SK-N-SH (cell line): Measurements from ENCODE around the gene PEPD. TPM values are rescaled to one million over a fixed set of nuclear protein-coding genes. Genes with fewer than 3 reads are reported as not detected.

Source experiments
- CTCF ChIA-PET: fragments of 300-600, 350-600 bp; formaldehyde crosslinking; extraction: SDS; loops from one replicate; lab custom pipeline; 2021; lab: Yijun Ruan, JAX
- POLR2A ChIA-PET: fragments of 350-600 bp; sonication (Branson Sonifier 250); formaldehyde crosslinking; extraction: SDS; loops from one replicate; lab custom pipeline; 2020; ENCODE audit warnings: antibody characterized with exemption, inconsistent platforms; lab: Yijun Ruan, JAX
- DNase-seq: peaks from one replicate; pipeline ENCODE4 v3.0.0; 2012
- H2AFZ ChIP-seq: fragments of 200-600 bp; sonication (generic); 2 replicates; pipeline ENCODE4 v1.8.1; 2016; ENCODE audit warnings: antibody characterized with exemption, mild to moderate bottlenecking, low read depth
- H3F3A ChIP-seq: fragments of 200-600 bp; sonication (generic); replicated peaks from 2 replicates; pipeline ENCODE3; 2016; ENCODE audit warnings: antibody characterized with exemption, mild to moderate bottlenecking; ENCODE audit not compliant: insufficient read depth
- H3K27ac ChIP-seq, 2 experiments: fragments of 200-500 bp in 1 of 2; fragments of 200-600 bp in 1 of 2; sonication (Bioruptor generic) in 1 of 2; sonication (generic), shearing (Covaris generic) in 1 of 2; 2 replicates each; pipeline versions ENCODE4 v1.5.1 to v1.6.1; 2014 to 2016; ENCODE audit warnings: low read depth in 2 of 2, inconsistent platforms in 1 of 2, low read length in 1 of 2, mild to moderate bottlenecking in 1 of 2, mixed read lengths in 1 of 2
- H3K27me3 ChIP-seq: fragments of 200-600 bp; sonication (generic), shearing (Covaris generic); 2 replicates; pipeline ENCODE4 v1.6.1; 2016; ENCODE audit warnings: mixed run types; ENCODE audit not compliant: insufficient read depth
- H3K36me3 ChIP-seq, 2 experiments: fragments of 200-500 bp in 1 of 2; fragments of 200-600 bp in 1 of 2; sonication (Bioruptor generic) in 1 of 2; sonication (generic) in 1 of 2; replicated peaks in 1 of 2; 2 replicates each; pipeline versions ENCODE3 to v1.5.1; 2014 to 2016; ENCODE audit warnings: low read length in 1 of 2, mild to moderate bottlenecking in 1 of 2; ENCODE audit not compliant: insufficient read depth in 2 of 2, control insufficient read depth in 1 of 2
- H3K4me1 ChIP-seq, 2 experiments: fragments of 200-500 bp in 1 of 2; fragments of 200-600 bp in 1 of 2; sonication (Bioruptor generic) in 1 of 2; sonication (generic), shearing (Covaris generic) in 1 of 2; 2 replicates each; pipeline versions ENCODE4 v1.5.1 to v1.6.1; 2014 to 2016; ENCODE audit warnings: low read depth in 1 of 2, low read length in 1 of 2, mixed run types in 1 of 2; ENCODE audit not compliant: insufficient read depth in 2 of 2, control insufficient read depth in 1 of 2
- H3K4me2 ChIP-seq: fragments of 200-600 bp; sonication (generic), shearing (Covaris generic); 2 replicates; pipeline ENCODE4 v1.6.1; 2017; ENCODE audit warnings: mixed run types
- H3K4me3 ChIP-seq, 2 experiments: fragments of 200-500 bp in 1 of 2; fragments of 200-600 bp in 1 of 2; sonication (Bioruptor generic) in 1 of 2; sonication (generic), shearing (Covaris generic) in 1 of 2; 2 replicates each; pipeline versions ENCODE4 v1.5.1 to v1.8.1; 2014 to 2016; ENCODE audit warnings: low read depth in 2 of 2, inconsistent platforms in 1 of 2, low read length in 1 of 2, mild to moderate bottlenecking in 1 of 2, mixed read lengths in 1 of 2, moderate library complexity in 1 of 2
- H3K79me2 ChIP-seq: fragments of 200-600 bp; sonication (generic); 2 replicates; pipeline ENCODE4 v1.8.1; 2017; ENCODE audit warnings: mild to moderate bottlenecking; ENCODE audit not compliant: insufficient read depth
- H3K9ac ChIP-seq: fragments of 200-600 bp; sonication (generic); 2 replicates; pipeline ENCODE4 v1.6.1; 2017; ENCODE audit warnings: mixed run types
- H3K9me2 ChIP-seq: fragments of 200-600 bp; sonication (generic); 2 replicates; pipeline ENCODE4 v1.6.1; 2017; ENCODE audit warnings: mixed run types
- H3K9me3 ChIP-seq: fragments of 200-600 bp; sonication (generic); 2 replicates; pipeline ENCODE4 v1.6.1; 2017; ENCODE audit warnings: mixed run types, mild to moderate bottlenecking, moderate library complexity
- H4K20me1 ChIP-seq: fragments of 200-600 bp; sonication (generic); 2 replicates; pipeline ENCODE4 v1.6.1; 2017; ENCODE audit warnings: mild to moderate bottlenecking, mixed run types; ENCODE audit not compliant: insufficient read depth
- CHD2 ChIP-seq: fragments of 150-350 bp; IDR thresholded peaks from 2 replicates; pipeline ENCODE4 v1.6.1; 2018; ENCODE audit warnings: low read length; ENCODE audit not compliant: partially characterized antibody
- ELF1 ChIP-seq: IDR thresholded peaks from 2 replicates; pipeline ENCODE4 v1.4.0; 2012
- EP300 ChIP-seq, 2 experiments: IDR thresholded peaks; 2 replicates each; pipeline versions ENCODE4 v1.4.0 to v1.6.1; 2012; ENCODE audit warnings: borderline replicate concordance in 1 of 2, low read depth in 1 of 2, low read length in 1 of 2
- EZH2phosphoT487 ChIP-seq: fragments of 200-600 bp; sonication (generic); IDR thresholded peaks from 2 replicates; pipeline ENCODE4 v1.6.1; 2017; ENCODE audit warnings: low read depth, mixed run types, mild to moderate bottlenecking, antibody characterized with exemption, moderate library complexity, borderline replicate concordance
- FOXJ3 ChIP-seq: sonication (generic); formaldehyde crosslinking; IDR thresholded peaks from 2 replicates; pipeline ENCODE4 v1.5.1; 2020; ENCODE audit warnings: mild to moderate bottlenecking, missing genetic modification reagents
- FOXM1 ChIP-seq: IDR thresholded peaks from 2 replicates; pipeline ENCODE4 v1.4.0; 2012; ENCODE audit warnings: low read depth, mild to moderate bottlenecking
- GABPA ChIP-seq: IDR thresholded peaks from 2 replicates; pipeline ENCODE4 v1.4.0; 2012; ENCODE audit warnings: low read depth, mild to moderate bottlenecking
- IRF3 ChIP-seq: fragments of 150-350 bp; IDR thresholded peaks from 2 replicates; pipeline ENCODE4 v1.6.1; 2016; ENCODE audit warnings: mild to moderate bottlenecking, low read depth, low read length
- JUND ChIP-seq: IDR thresholded peaks from 2 replicates; pipeline ENCODE4 v1.4.0; 2012
- MAX ChIP-seq: IDR thresholded peaks from 2 replicates; pipeline ENCODE4 v1.4.0; 2012; ENCODE audit warnings: low read depth
- MXI1 ChIP-seq: IDR thresholded peaks from 2 replicates; pipeline ENCODE4 v1.6.1; 2012; ENCODE audit warnings: mild to moderate bottlenecking, low read depth, low read length, improper control_type of control experiment
- NFIC ChIP-seq: IDR thresholded peaks from 2 replicates; pipeline ENCODE4 v1.4.0; 2012; ENCODE audit warnings: borderline replicate concordance
- NRF1 ChIP-seq: IDR thresholded peaks from 2 replicates; pipeline ENCODE4 v1.6.1; 2012; ENCODE audit warnings: low read depth, mild to moderate bottlenecking, low read length
- PBX3 ChIP-seq: IDR thresholded peaks from 2 replicates; pipeline ENCODE4; 2012
- POLR2AphosphoS5 ChIP-seq: IDR thresholded peaks from 2 replicates; pipeline ENCODE4 v1.6.1; 2012; ENCODE audit warnings: low read depth, low read length
- RAD21 ChIP-seq: IDR thresholded peaks from 2 replicates; pipeline ENCODE4 v1.6.1; 2012; ENCODE audit warnings: mild to moderate bottlenecking, low read length
- REST ChIP-seq: IDR thresholded peaks from 2 replicates; pipeline ENCODE4 v1.6.1; 2012; ENCODE audit warnings: mild to moderate bottlenecking, low read depth, low read length, moderate library complexity
- SIN3A ChIP-seq: IDR thresholded peaks from 2 replicates; pipeline ENCODE4 v1.6.1; 2012; ENCODE audit warnings: low read depth, mild to moderate bottlenecking, low read length, moderate library complexity, borderline replicate concordance
- USF1 ChIP-seq: IDR thresholded peaks from 2 replicates; pipeline ENCODE4 v1.4.0; 2012; ENCODE audit warnings: low read depth, borderline replicate concordance
- ZBTB33 ChIP-seq: IDR thresholded peaks from 2 replicates; pipeline ENCODE4 v1.4.0; 2012; ENCODE audit warnings: low read depth, borderline replicate concordance
- WGBS: methylation state at CpG from one replicate; pipeline ENCODE4 v1.1.6; 2017; ENCODE audit warnings: low lambda C conversion rate; 5-methylcytosine and 5-hydroxymethylcytosine counted together
- polyA plus RNA-seq, 3 experiments: library from polyadenylated mRNA; depleted of rRNA; stranded (reverse); fragments of >200 nt; gene quantifications; 2 replicates each; pipeline ENCODE4 v1.2.3, GENCODE V29; 2012

PEPD gene
- polyA plus RNA-seq, 1 of the 3 experiments (the other 2 are of a cell fraction) = 88.9 TPM

GRCh38 chr19:33458171-33458633 is 63.4 kb downstream of the PEPD start:
- POLR2A ChIA-PET = no interaction called here
- Histone ChIP-seq H3K9ac (no peak overlapping the region), H3K4me3 (no peak overlapping the region), H3K27ac (no peak overlapping the region), H3K9me2 (no peaks in the 10 kb centered on the region), H3F3A (no peaks in the 10 kb centered on the region), H3K27me3 (no peaks in the 10 kb centered on the region), H2AFZ (no peak overlapping the region), H3K9me3 (no peaks in the 10 kb centered on the region), H3K4me1 (no peaks in the 10 kb centered on the region), H3K79me2 (no peaks in the 10 kb centered on the region), H4K20me1 (no peaks in the 10 kb centered on the region), H3K36me3 (peaks cover 0 to 5% of the 10 kb centered on the region in 2 experiments), H3K4me2 (no peak overlapping the region)
- TF ChIP-seq RAD21 = no peak
- TF ChIP-seq EZH2phosphoT487 = no peak
- TF ChIP-seq POLR2AphosphoS5 = no peak
- TF ChIP-seq IRF3 = no peak
- TF ChIP-seq ELF1 = no peak
- TF ChIP-seq PBX3 = no peak
- TF ChIP-seq NRF1 = no peak
- TF ChIP-seq NFIC = no peak
- no peak for TF ChIP-seq FOXM1
- TF ChIP-seq USF1 = no peak
- TF ChIP-seq GABPA = no peak
- TF ChIP-seq ZBTB33 = no peak
- no peak for TF ChIP-seq MXI1
- TF ChIP-seq MAX = no peak
- TF ChIP-seq FOXJ3 (CRISPR knock-in tag) = no peak
- TF ChIP-seq SIN3A = no peak
- TF ChIP-seq REST = no peak
- TF ChIP-seq EP300 (IDR thresholded peaks at IDR 0.05; ENCODE audit: borderline replicate concordance in 1 of 2, low read depth in 1 of 2, low read length in 1 of 2) = no peak
- TF ChIP-seq JUND = no peak
- TF ChIP-seq CHD2 = no peak
- WGBS = 92% methylated on average over 8 of the region's 8 CpGs
- DNase-seq = no peak
- CTCF ChIA-PET = no interaction called here
